NCI-H2171 treated with DMSO at 0.1 percent for 48 hours (cell line): ENCODE results near the gene VPS13D.
"Not testable (repeated sequence)": the region's sequence is repeated elsewhere in the genome, so short reads cannot be mapped to it uniquely, and the experiment has no call there.

Experiments
- DNase-seq: peaks from one replicate; lab custom pipeline; 2025; lab: John Stamatoyannopoulos, UW

The VPS13D gene

GRCh38 chr1:12372761-12373160 lies 142.9 kb downstream of the VPS13D start:
- no peak for DNase-seq

- no peak for DNase-seq
Observed at GRCh38 chr1:12375133-12375829, 145.5 kb downstream of the VPS13D start.

- DNase-seq, result no peak
Observed at GRCh38 chr1:12376236-12377045, 146.6 kb downstream of the VPS13D start.

GRCh38 chr1:12380326-12381249 lies 150.8 kb downstream of the VPS13D start:
- no peak for DNase-seq

- DNase-seq, result no peak
Observed at GRCh38 chr1:12383001-12383400, 153.2 kb downstream of the VPS13D start.

- DNase-seq, result no peak
Observed at GRCh38 chr1:12383786-12384185, 154.0 kb downstream of the VPS13D start.

- DNase-seq, result no peak
Observed at GRCh38 chr1:12384836-12385456, 155.1 kb downstream of the VPS13D start.

GRCh38 chr1:12386130-12386529 lies 156.3 kb downstream of the VPS13D start:
- no peak for DNase-seq

GRCh38 chr1:12387641-12388040 lies 157.8 kb downstream of the VPS13D start:
- peak; percentile 19 for DNase-seq

- not testable (repeated sequence) for DNase-seq
Observed at GRCh38 chr1:12390296-12390695, 160.5 kb downstream of the VPS13D start.

GRCh38 chr1:12397462-12398450 lies 167.9 kb downstream of the VPS13D start:
- no peak for DNase-seq

GRCh38 chr1:12398479-12398878 lies 168.6 kb downstream of the VPS13D start:
- DNase-seq, result no peak

GRCh38 chr1:12400027-12400693 lies 170.3 kb downstream of the VPS13D start:
- DNase-seq, result no peak

GRCh38 chr1:12402159-12402673 lies 172.4 kb downstream of the VPS13D start:
- no peak for DNase-seq

- DNase-seq, result no peak
Observed at GRCh38 chr1:12402842-12403241, 173.0 kb downstream of the VPS13D start.

GRCh38 chr1:12404918-12405317 lies 175.1 kb downstream of the VPS13D start:
- no peak for DNase-seq

GRCh38 chr1:12405325-12406210 lies 175.7 kb downstream of the VPS13D start:
- no peak for DNase-seq

- no peak for DNase-seq
Observed at GRCh38 chr1:12406211-12407021, 176.6 kb downstream of the VPS13D start.
